ENCODE data around the gene ECI2. TPM values are rescaled to one million over a fixed set of nuclear protein-coding genes. Genes with fewer than 3 reads are reported as not detected.

Gene ECI2
- total and polyA plus RNA-seq, 2 of the 13 experiments (the other 11 are each of a cell fraction or from before 2014, with no cell fraction given), result 78.5 to 228 TPM

- TF ChIP-seq ZNF747 (CRISPR knock-in tag; IDR thresholded peaks at IDR 0.05; ENCODE audit: borderline replicate concordance), result no peak
- no peak for TF ChIP-seq ZNF619 (CRISPR knock-in tag; IDR thresholded peaks at IDR 0.05)
- peak; percentile 75; the same call in 1 of the 2 replicates for TF ChIP-seq HMG20A (CRISPR knock-in tag; IDR thresholded peaks at IDR 0.05; ENCODE audit: borderline replicate concordance)
- no peak for TF ChIP-seq MAZ (IDR thresholded peaks at IDR 0.05; ENCODE audit: borderline replicate concordance, low read depth, low read length)
- no peak for TF ChIP-seq MAZ (CRISPR knock-in tag; IDR thresholded peaks at IDR 0.05; ENCODE audit: low read depth)
- peak; percentile 14; the same call in 1 of the 2 replicates for TF ChIP-seq CREM (IDR thresholded peaks at IDR 0.05)
- no peak for TF ChIP-seq CREM (CRISPR knock-in tag; IDR thresholded peaks at IDR 0.05)
- TF ChIP-seq ZNF878 (CRISPR knock-in tag; IDR thresholded peaks at IDR 0.05), result peak; percentile 79
- peak; percentile 51; the same call in 1 of the 2 replicates for TF ChIP-seq ERF (CRISPR knock-in tag; IDR thresholded peaks at IDR 0.05)
- 0 out of 2 replicates have a peak, but pooled peaks have one; percentile 68 for TF ChIP-seq FOXJ3 (CRISPR knock-in tag; IDR thresholded peaks at IDR 0.05; ENCODE audit: borderline replicate concordance)
- peak; percentile 60 for TF ChIP-seq HDAC1 (CRISPR knock-in tag; IDR thresholded peaks at IDR 0.05)
- TF ChIP-seq, protein P1, sequence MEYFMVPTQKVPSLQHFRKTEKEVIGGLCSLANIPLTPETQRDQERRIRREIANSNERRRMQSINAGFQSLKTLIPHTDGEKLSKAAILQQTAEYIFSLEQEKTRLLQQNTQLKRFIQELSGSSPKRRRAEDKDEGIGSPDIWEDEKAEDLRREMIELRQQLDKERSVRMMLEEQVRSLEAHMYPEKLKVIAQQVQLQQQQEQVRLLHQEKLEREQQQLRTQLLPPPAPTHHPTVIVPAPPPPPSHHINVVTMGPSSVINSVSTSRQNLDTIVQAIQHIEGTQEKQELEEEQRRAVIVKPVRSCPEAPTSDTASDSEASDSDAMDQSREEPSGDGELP (IDR thresholded peaks at IDR 0.05; ENCODE audit: borderline replicate concordance, low read depth), result peak; percentile 66; the same call in 1 of the 2 replicates
- peak; percentile 50; the same call in 1 of the 2 replicates for TF ChIP-seq NCOA2 (CRISPR knock-in tag; IDR thresholded peaks at IDR 0.05)
- TF ChIP-seq GATA4 (IDR thresholded peaks at IDR 0.05; ENCODE audit: borderline replicate concordance, low read depth), result no peak
- TF ChIP-seq, protein P2, sequence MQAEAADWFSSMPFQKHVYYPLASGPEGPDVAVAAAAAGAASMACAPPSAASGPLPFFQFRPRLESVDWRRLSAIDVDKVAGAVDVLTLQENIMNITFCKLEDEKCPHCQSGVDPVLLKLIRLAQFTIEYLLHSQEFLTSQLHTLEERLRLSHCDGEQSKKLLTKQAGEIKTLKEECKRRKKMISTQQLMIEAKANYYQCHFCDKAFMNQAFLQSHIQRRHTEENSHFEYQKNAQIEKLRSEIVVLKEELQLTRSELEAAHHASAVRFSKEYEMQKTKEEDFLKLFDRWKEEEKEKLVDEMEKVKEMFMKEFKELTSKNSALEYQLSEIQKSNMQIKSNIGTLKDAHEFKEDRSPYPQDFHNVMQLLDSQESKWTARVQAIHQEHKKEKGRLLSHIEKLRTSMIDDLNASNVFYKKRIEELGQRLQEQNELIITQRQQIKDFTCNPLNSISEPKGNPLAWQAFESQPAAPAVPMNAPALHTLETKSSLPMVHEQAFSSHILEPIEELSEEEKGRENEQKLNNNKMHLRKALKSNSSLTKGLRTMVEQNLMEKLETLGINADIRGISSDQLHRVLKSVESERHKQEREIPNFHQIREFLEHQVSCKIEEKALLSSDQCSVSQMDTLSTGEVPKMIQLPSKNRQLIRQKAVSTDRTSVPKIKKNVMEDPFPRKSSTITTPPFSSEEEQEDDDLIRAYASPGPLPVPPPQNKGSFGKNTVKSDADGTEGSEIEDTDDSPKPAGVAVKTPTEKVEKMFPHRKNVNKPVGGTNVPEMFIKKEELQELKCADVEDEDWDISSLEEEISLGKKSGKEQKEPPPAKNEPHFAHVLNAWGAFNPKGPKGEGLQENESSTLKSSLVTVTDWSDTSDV (CRISPR knock-in tag; IDR thresholded peaks at IDR 0.05), result no peak
- peak; percentile 17; the same call in 1 of the 2 replicates for TF ChIP-seq ZMYM4 (CRISPR knock-in tag; IDR thresholded peaks at IDR 0.05)
- TF ChIP-seq MIXL1 (CRISPR knock-in tag; IDR thresholded peaks at IDR 0.05), result peak; percentile 45; the same call in 1 of the 2 replicates
- TF ChIP-seq, protein P3, sequence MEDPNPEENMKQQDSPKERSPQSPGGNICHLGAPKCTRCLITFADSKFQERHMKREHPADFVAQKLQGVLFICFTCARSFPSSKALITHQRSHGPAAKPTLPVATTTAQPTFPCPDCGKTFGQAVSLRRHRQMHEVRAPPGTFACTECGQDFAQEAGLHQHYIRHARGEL (CRISPR knock-in tag; IDR thresholded peaks at IDR 0.05), result no peak
- TF ChIP-seq PAXIP1 (CRISPR knock-in tag; conservative IDR thresholded peaks at IDR 0.05), result peak; percentile 63
- TF ChIP-seq ZNF343 (CRISPR knock-in tag; IDR thresholded peaks at IDR 0.05), result no peak
- peak; percentile 49 for TF ChIP-seq RARA (CRISPR knock-in tag; IDR thresholded peaks at IDR 0.05)
- TF ChIP-seq, protein P4, sequence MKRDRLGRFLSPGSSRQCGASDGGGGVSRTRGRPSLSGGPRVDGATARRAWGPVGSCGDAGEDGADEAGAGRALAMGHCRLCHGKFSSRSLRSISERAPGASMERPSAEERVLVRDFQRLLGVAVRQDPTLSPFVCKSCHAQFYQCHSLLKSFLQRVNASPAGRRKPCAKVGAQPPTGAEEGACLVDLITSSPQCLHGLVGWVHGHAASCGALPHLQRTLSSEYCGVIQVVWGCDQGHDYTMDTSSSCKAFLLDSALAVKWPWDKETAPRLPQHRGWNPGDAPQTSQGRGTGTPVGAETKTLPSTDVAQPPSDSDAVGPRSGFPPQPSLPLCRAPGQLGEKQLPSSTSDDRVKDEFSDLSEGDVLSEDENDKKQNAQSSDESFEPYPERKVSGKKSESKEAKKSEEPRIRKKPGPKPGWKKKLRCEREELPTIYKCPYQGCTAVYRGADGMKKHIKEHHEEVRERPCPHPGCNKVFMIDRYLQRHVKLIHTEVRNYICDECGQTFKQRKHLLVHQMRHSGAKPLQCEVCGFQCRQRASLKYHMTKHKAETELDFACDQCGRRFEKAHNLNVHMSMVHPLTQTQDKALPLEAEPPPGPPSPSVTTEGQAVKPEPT (CRISPR knock-in tag; IDR thresholded peaks at IDR 0.05; ENCODE audit: low read depth), result no peak
Observed at GRCh38 chr6:4130357-4130987, 4.9 kb downstream of the ECI2 start (continued).

Measured in HepG2 (cell line).